ENCODE data around the gene CRYBG2. TPM values are rescaled to one million over a fixed set of nuclear protein-coding genes. Genes with fewer than 3 reads are reported as not detected.

CRYBG2 gene
- total and polyA plus RNA-seq, 10 of the 15 experiments (the other 5 are each of a cell fraction or from before 2014, with no cell fraction given): 0.03 to 1.2 (median 0.11) TPM; not detected in 4

- ChIA-PET CTCF (interaction anchor here (0.5 to 4.5 kb wide), 14 partner anchors 10 to 507 kb away, joined by 3 to 22 read pairs (median 5); partner anchors contain the start of genes CD52 and DHDDS), SMC1A (ENCODE audit: uncharacterized antibody, unreplicated experiment) (interaction anchor here (0.9 to 1.6 kb wide), 2 partner anchors 13 to 74 kb away, joined by 3 to 5 read pairs; no protein-coding TSS in a partner anchor), RAD21 (ENCODE audit: unreplicated experiment) (interaction anchor here (0.7 to 2.1 kb wide), 2 partner anchors 74 to 79 kb away, joined by 3 to 6 read pairs; no protein-coding TSS in a partner anchor), POLR2A (interaction anchor here (0.6 kb wide), 1 partner anchor 28 kb away, joined by 3 read pairs; no protein-coding TSS in a partner anchor)
- Histone ChIP-seq H3K36me3 (ENCODE audit: control insufficient read depth in 2 of 2, insufficient read depth in 2 of 2, low read length in 1 of 2) (no peaks in the 10 kb centered on the region), H2AFZ (ENCODE audit: control insufficient read depth, low read depth, low read length) (no peak overlapping the region), H3K9ac (ENCODE audit: control insufficient read depth, insufficient read depth, low read length) (no peak overlapping the region), H3K27me3 (replicated peaks in 1 of 2; ENCODE audit: control insufficient read depth in 2 of 2, insufficient read depth in 2 of 2, low read length in 1 of 2) (no peaks in the 10 kb centered on the region; a peak in 1 of 4 replicates), H3K4me1 (ENCODE audit: control insufficient read depth, insufficient read depth, low read length) (no peaks in the 10 kb centered on the region), H3K4me3 (no peak overlapping the region), H3K4me2 (ENCODE audit: control insufficient read depth, insufficient read depth) (no peak overlapping the region), H3K79me2 (ENCODE audit: control insufficient read depth, insufficient read depth, low read length) (no peaks in the 10 kb centered on the region), H4K20me1 (ENCODE audit: control insufficient read depth, insufficient read depth) (no peaks in the 10 kb centered on the region), H3K9me3 (replicated peaks; ENCODE audit: control insufficient read depth, insufficient read depth, low read length) (no peaks in the 10 kb centered on the region), H3K27ac (ENCODE audit: control insufficient read depth, insufficient read depth) (no peak overlapping the region)
- no peak for DNase-seq (ENCODE audit: low read depth, low spot score)
- in situ Hi-C loops (cut with MboI): no loop called here
- no TSS peak for BruUV-seq (replicated peaks)
- intact Hi-C loops (cut with micrococcal nuclease; ENCODE audit: unreplicated experiment): loop anchor here (10.0 kb wide), 1 partner anchor 231 kb away; the partner anchor contains the start of genes C1orf232 and ZNF593
- 60% methylated on average over 8 of the region's 8 CpGs for WGBS (ENCODE audit: insufficient coverage, insufficient replicate concordance, low lambda C conversion rate, missing lambda C conversion rate)
- no peak for FAIRE-seq
- no peak for ATAC-seq
- no peak for TF ChIP-seq IRF3 (IDR thresholded peaks at IDR 0.05)
- TF ChIP-seq HSF1 (IDR thresholded peaks at IDR 0.05; ENCODE audit: low read depth, low read length): no peak
- TF ChIP-seq NFYA (IDR thresholded peaks at IDR 0.05; ENCODE audit: borderline replicate concordance, low read depth, low read length): no peak
- TF ChIP-seq SMAD5 (IDR thresholded peaks at IDR 0.05; ENCODE audit: low read depth): no peak
- TF ChIP-seq TCF12 (IDR thresholded peaks at IDR 0.05; ENCODE audit: low read depth, low read length): no peak
- TF ChIP-seq RELB (IDR thresholded peaks at IDR 0.05; ENCODE audit: low read depth): no peak
- no peak for TF ChIP-seq TCF7 (IDR thresholded peaks at IDR 0.05; ENCODE audit: borderline replicate concordance)
- no peak for TF ChIP-seq CEBPZ (IDR thresholded peaks at IDR 0.05; ENCODE audit: low read depth, low read length)
- no peak for TF ChIP-seq RCOR1 (conservative IDR thresholded peaks at IDR 0.05; ENCODE audit: low read depth, low read length)
- TF ChIP-seq CHD1 (IDR thresholded peaks at IDR 0.05; ENCODE audit: low read depth, low read length): no peak
- TF ChIP-seq RAD21 (IDR thresholded peaks at IDR 0.05; ENCODE audit: insufficient read depth, low read depth, low read length): no peak
- TF ChIP-seq BCLAF1 (IDR thresholded peaks at IDR 0.05): no peak
- no peak for TF ChIP-seq YY1 (IDR thresholded peaks at IDR 0.05; ENCODE audit: low read depth, low read length)
Observed at GRCh38 chr1:26395754-26396153, 41.8 kb upstream of the CRYBG2 start.

Data from GM12878 (cell line).